ENCODE measurements around the gene LAPTM4A. TPM values are rescaled to one million over a fixed set of nuclear protein-coding genes. Genes with fewer than 3 reads are reported as not detected.
"Not testable (repeated sequence)": the region's sequence is repeated elsewhere in the genome, so short reads cannot be mapped to it uniquely, and the experiment has no call there.

Gene LAPTM4A
- total RNA-seq, 1 donor from 2014 or later = 175 TPM

DNA sequence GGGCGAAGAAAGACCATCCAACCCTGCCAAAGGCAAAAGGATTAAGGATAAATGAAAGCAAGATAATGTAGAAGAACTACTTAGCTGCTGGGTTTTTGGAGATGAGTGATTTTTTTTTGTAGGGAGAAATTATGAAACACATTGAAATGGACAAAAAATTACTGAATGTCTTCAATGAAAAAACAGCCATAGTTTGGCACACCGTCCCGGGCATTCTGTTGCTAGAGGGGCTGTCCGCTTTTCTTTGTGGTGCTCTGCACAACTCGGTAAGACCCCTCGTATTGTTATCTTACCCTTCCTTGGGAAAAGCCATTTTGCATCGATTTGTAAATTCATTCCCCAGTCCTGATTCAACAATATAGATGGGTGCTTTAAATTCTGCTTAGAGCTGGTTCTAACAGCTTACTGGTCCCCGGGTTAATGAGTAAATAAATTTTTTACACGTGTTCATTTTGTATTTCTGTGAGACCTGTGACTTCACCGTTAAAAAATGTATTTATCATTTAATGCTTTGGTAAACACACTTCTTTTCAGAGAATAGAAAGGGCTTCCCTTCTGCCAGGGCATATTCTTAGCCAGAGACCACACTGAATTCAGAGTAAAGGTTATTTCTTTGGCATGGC is 912 bp upstream of the LAPTM4A start:
- peak; percentile 40 for DNase-seq (ENCODE audit: low spot score)

DNA sequence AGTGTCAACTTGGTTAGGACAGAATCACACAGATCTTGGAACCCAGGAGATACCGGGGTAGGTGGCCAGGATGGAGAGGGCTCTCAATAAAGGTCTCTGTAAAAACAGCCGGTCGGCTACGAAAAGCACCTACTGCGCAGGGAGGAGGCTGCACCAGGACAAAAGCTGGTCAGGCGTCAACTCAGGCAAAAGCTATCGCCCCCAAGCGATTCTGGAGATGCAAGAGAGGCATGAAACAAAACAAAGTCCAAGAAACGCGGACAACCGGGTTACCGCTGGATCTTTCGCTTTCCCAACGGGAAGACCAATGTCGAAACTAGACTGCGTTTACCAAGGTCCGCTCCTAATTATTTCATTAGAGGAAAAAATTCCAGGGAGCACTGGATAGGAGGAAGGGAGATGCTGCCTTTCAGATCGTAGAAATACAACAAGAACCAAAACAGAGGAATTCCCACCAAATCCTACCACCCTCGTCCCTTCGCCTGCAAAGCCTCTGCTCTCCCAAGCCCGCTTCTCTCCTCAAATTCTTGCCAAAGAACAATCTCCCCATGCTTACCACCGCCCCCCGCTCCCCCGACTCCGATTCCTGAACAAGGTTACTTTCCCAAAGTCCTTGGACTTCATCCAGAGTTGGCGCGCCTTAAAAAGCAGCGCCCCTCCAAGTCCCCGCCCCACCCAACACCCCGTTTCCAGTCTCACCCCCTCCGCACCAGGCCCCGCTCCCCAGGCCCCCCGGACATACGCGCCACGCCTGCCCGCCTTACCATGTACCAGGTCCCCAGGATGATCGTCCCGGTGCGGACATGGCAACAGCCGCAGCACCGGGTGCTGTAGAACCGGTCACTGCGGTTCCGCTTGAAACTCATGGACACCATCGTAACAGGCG is 539 bp downstream of the LAPTM4A start:
- peak; percentile 73 for DNase-seq (ENCODE audit: low spot score)

DNA sequence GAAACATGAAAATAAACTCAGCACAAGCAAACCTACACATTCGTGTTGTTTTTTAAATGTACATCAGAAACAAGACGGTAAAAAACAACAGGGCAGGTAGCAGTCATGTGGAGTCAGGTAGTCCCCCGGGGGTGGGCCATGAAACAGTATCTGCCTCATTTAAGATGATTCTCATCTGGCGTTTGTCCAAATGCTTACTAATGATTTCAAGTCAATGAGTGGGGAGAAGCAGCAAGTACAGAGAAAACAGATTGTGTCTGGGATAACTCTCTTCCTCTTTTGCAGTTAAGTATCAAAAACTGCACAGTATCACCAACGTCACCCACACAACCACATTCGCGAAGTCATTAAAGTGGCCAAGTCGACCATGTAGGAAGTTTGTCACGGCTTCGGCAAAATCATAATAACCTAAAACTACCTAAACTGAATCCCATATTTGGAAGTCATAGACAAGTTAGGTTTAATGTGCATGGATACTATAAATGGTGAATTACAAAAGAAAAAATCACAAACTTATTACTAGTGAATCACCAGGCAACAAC is 1.3 kb downstream of the LAPTM4A start:
- DNase-seq (ENCODE audit: low spot score) = peak; percentile 66

DNA sequence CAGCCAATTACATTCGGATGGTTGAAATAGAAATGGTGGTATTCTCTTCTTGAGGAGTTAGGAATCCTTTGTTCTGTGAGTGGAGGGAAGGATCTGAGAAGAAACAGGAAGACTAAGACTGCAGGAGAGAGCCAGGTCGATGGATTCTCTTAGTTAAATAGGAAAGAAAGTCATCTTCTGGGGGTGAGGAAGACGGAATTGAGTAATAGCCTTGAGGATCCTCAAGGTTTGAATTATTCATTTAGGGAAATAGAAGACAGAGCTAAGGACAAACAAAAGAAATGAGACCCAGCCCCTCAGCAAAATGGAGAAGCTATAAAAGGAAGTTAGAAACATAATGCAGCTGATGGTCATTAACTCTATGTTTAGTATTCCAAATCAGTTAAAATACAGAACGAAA is 1.8 kb downstream of the LAPTM4A start:
- peak; percentile 35 for DNase-seq (ENCODE audit: low spot score)

DNA sequence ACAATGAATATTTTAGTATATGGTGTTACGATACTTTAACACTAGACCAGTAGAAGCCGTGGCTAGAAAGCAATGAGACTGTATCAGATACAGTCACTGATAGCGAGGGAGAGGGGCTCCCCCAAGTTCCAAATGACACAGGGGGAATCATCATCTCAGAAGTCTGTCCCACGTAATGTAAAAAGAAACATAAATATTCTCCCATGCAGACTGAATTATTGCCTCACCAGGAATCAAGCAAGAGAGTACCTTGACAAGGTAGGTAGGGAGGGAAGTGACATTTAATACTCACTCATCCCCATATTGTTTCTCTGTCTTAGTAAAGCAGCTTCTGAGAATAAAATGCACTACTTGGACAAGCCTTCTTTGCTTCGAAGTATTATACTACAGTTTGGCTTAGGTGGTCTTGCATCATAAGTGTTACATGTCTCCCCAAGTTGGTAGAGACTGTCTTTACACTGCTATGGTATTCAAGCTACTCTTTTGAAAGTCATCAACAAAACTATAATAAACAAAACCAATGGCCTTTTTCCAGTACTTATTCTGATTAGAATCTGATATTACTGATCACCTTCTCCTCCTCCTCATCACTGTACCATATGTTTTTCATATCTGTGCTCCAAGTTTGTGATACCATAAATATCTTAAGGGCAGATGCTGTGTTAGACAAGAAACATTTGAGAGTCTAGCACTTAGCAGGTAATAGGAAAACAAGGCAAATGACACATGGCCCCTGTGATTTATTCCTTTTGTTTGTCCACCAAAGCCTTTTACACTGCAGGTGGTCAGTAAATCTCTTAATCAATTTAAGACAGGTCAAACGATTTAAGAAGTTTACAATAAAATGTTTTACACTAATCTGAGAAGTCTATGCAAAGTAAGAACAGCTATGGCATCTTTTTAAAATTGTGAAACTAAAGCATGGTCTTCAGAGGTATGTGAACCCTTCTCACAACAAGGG is 2.7 kb downstream of the LAPTM4A start:
- no peak for DNase-seq (ENCODE audit: low spot score)

DNA sequence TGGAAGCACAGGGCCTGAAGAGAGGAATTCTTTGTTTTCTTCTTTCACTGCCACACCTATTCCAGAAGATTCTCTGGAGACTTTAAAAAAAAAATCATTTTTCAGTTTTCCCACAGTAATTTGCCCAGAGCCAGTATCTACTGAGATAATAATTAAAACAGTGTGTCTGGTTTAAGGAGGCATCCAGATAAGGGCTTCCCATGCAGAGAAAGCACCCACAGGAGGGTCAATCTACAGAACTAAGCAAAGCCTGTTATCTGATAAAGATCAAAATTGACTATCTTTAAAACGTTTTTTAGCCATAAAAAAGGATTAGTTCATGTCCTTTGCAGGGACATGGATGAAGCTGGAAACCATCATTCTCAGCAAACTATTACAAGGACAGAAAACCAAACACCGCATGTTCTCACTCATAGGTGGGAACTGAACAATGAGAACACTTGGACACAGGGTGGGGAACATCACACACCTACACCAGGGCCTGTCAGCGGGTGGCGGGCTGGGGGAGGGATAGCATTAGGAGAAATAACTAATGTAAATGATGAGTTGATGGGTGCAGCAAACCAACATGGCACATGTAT is 5.6 kb downstream of the LAPTM4A start:
- DNase-seq (ENCODE audit: low spot score) = not testable (repeated sequence)

DNA sequence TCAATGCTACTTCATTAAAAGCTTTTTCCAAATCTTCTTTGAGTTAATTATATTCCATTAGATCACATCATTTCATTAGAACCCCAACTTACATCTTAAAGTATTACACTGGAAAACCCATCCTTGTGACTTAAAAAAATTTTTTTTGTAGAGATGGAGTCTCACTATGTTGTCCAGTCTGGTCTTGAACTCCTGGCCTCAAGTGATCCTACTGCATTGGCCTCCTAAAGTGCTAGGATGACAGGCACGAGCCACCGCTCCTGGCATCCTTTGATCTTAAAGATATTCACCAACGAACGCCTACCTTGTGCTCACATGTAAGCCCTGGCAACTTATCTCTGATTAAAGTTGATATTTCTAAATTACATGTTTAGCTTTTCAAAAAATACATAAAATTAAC is 6.7 kb downstream of the LAPTM4A start:
- DNase-seq (ENCODE audit: low spot score) = no peak

DNA sequence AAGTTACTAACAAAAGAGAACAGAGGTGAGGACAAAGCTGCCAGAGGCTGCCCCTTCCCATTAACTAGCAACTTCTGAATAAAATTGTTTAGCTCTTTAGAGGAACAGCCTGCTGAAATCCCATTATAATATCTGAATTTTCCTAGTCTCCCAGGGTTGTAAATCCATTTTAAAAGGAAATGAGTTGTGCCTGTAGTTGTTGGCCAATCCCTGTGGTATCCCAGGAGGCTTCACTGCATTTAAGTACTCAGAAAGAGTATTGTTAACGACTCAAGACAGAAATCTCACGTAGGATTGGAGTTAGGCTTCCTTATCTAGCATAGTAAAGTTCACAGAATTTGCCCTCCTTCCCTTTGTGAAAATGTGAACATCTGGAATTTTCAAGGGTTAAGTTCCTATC is 8.9 kb downstream of the LAPTM4A start:
- DNase-seq (ENCODE audit: low spot score) = no peak

DNA sequence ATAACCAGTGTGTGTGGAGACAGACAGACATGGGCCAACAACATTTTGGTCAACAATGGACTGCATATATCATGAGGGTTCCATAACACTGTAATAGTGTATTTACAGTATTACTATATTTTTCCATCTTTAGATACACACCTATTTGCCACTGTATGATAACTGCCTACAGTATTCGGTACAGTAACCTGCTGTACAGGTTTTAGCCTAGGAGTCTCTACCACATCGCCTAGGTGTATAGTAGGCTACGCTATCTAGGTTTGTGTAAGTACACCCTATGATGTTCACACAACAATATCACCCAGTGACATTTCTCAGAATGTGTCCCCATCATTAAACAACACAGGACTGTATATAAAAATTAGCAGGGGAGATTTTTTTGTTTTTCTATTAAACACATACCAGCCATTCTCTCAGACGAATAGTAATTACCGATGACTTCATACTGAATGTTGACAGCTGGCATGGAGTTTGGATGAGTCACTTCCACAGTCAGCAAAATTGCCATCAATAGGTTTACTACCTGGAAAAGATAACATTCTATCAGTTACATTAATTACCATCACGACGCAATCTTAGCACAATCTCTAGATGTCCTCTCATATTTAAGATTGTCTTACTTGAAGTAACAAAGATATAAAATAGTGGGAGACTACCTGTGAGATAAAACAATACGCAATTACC is 10.8 kb downstream of the LAPTM4A start:
- DNase-seq (ENCODE audit: low spot score) = no peak

DNA sequence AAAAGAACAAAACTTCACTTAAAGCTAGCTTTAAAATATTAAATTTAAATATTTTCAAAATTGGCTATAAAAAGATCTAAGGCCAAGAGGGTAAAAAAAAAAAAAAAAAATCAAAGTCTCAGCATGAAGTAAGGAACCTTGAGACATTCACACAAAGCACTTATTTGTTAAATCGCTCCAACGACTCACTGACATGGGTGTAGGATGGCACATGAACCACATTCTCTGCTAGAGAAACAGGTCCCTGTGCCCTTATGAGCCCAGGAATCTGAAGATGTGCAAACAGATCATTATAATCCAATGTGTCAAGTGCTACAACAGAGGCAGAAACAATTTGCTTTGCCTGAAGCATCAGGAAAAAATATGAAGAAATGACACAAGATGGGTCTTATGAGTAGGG is 13.8 kb downstream of the LAPTM4A start:
- DNase-seq (ENCODE audit: low spot score) = no peak

DNA sequence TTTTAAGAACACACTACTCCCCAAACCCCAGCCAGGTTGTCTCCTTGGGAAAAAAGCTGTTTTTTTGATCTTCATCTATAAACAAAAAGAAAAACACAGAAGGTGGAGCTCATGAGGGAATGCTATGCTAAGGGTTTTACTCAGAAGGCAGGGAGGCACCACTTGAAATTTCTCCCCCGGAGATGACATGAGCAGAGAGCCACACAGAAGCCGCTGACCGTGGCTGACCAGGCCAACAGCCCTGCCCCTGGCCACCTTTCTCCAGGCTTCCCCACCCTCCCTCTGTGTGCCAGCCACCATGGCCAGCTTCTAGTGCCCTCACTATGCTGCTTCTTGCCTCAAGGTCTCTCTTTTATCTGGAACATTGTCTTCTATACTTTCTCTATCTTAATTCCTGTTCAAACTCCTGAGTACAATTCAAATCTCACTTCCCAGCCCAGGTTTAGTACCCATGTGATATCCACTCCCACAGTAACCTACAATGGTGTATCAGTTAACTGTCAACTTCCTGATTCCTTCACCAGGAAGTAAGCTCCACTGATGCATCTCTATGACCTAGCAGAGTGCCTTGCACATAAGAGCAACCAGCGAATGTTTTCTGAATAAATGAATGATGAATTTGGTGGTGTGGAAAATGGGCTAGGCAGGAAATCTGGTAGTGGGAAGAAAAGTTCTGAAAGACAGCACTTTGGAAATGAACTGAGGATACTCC is 15.3 kb downstream of the LAPTM4A start:
- no peak for DNase-seq (ENCODE audit: low spot score)

DNA sequence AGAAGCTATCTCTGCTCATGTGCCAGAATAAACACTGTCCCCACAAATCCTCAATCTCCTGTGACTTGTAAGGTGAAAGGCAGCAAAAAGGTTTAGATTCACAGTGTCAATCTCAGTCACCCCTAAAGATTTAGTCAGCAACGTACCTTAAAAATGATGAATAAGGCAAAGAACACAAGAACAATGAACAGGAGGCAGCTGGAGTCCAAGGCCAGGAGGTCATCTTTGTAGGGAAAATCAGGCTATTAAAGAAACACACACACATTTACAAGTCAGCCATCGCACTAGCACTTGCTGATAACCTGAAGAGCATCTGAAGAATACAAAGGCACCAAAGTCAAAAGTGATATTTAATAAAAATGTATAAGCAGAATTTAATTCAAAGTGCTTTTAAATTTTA is 16.6 kb downstream of the LAPTM4A start:
- DNase-seq (ENCODE audit: low spot score) = no peak

DNA sequence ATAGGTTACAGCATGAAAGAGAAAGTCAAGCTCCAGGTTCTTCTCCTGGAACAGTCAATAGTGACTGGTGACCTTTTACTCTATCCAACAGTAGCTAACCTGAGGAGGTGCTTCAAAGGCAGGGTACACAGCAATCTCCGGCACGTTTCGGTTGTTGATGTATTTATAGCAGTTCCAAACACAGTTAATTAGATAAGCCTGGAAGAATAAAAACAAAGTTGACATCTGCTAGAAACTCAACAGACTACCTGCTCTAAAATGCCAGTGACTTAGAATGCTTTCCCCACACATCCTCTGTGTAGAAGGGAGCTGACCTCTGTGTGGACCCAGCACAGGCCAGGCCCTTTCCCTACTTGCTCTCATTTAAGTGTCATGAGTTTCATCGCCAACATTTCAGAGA is 17.2 kb downstream of the LAPTM4A start:
- no peak for DNase-seq (ENCODE audit: low spot score)

DNA sequence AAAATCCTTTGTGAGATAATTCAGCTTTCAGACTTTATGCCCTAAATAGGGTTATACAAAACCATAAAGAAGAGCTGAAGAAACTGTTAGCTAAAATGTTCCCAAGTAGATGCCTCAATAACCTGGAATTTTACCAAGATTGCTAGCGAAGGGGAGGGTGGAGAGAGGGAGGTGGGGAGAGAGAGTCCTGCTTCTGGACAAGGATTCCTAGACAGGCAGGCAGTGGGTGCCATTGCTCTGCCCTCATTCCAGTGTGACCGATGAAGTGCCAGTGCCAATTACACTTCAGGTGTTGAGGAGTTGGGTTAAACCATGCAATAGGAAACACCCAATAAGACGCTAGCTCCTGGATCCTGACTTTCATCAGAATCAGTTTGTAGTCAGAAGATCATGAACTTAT is 18.1 kb downstream of the LAPTM4A start:
- DNase-seq (ENCODE audit: low spot score) = no peak

DNA sequence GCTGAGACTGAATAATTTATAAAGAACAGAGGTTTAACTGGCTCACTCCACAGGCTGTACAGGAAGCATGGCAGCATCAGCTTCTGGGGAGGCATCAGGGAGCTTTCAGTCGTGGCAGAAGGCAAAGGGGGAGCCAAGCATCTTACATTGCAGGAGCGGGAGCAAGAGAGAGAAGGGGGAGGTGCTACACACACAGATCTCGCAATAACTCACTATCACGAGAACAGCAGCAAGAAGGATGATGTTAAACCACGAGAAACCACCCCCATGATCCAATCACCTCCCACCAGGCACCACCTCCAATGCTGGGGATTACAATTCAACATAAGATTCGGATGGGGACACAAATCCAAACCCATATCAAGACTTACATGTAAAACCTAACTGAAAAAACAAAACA is 21.2 kb downstream of the LAPTM4A start:
- DNase-seq (ENCODE audit: low spot score) = no peak

DNA sequence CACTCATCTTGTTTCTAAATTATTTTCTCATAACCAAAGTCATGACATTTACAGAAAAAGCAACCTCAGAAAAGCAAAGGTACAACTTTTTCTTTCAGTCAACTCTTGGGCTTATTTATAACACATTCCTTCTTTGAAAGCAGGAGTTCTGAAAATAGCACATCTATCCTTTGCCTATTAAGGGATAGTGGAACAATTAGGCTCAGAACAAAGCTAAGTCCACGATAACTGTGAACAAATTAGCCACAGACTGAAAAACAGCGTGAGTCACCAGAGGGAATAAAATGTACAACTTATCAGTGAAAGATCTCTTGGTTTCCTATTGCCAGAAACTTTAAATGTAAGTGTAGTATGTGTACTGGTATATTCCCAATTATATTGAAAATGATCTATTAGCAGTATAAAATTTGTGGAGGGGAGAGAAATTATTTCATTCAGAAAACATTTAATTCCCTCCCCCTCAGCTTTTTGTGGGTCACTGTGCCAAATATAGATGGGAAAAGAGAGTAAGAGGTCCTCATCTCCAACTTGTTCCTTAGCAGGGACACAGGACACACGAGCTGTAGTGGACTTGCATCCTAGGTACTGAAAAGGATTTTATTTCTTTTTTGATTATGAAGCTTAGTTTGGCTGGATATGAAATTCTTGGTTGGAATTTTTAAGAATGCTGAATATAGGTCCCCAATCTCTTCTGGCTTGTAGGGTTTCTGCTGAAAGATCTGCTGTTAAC is 23.6 kb downstream of the LAPTM4A start:
- DNase-seq (ENCODE audit: low spot score) = no peak

DNA sequence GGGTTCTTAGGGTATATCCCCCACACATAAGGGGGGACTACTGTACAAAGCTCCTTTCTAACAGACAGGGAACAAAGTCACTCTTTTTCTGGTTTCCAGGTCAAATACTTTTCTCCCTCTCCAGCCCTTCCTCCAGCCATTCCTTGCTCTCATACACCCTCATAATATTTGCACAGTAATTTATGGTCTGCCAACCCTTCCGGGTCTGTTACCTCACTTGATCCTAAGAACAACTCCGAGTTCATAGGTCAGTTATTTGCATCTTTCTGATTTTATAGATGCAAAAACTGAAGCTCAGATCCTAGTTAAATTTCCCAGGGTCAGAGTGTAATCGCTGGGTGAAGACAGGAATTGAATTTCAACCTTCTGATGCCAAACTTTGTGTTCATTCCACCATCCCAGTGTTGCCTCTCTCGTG is 24.2 kb downstream of the LAPTM4A start:
- no peak for DNase-seq (ENCODE audit: low spot score)

DNA sequence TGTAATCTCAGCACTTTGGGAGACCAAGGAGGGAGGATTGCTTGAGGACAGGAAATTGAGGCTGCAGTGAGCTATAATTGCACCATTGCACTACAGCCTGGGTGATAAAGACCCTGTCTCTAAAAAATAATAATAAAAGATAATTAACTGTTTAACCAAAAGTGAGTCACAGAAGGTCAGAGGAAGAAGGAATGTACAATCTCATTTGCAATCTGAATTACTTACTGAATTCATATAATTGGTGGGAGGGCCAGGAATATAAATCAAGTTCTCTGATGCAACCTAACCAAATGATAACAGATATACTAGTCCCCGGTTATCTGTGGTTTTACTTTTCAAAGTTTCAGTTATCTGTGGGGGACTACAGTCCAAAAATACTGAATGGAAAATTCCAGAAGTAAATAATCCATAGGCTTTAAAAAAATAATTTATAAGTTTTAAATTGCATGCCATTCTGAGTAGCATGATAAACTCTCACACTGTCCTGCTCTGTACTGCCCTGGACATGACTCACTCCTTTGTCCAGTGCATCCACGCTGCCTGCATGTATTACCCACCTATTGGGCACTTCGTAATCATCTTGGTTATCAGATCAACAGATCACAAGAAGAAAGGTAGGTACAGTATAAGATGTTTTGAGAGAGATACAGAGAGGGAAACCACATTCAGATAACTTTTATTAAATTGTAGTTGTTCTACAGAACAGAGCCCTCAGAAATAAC is 26.2 kb downstream of the LAPTM4A start:
- no peak for DNase-seq (ENCODE audit: low spot score)

DNA sequence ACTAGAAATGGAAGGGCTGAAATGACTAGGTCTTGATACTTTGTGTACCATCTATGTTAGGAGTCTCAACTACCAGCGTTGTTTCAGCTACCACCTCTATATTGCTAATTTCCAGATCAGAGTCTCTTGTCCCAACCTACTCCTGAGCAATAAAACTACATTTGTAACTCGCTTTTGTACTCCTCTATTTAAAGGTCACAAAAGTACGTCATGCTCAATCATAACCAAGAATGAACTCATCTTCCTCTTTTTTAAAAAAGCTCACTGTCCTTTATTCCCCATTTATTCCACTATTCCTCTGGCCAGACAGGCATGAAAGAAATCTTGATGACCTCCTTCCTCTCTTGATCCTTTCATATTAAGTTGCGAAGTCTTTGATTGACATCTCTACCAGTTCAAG is 27.7 kb downstream of the LAPTM4A start:
- DNase-seq (ENCODE audit: low spot score) = no peak

All from umbilical cord (tissue), 2 donors.